Measurements from ENCODE around the gene PIK3C3.

The PIK3C3 gene

GRCh38 chr18:42112657-42113420 is 157.8 kb downstream of the PIK3C3 start:
- TF ChIP-seq CTCF (IDR thresholded peaks at IDR 0.05) = no peak

GRCh38 chr18:42113529-42114191 is 158.6 kb downstream of the PIK3C3 start:
- no peak for TF ChIP-seq CTCF (IDR thresholded peaks at IDR 0.05)

- peak; percentile 78 for TF ChIP-seq CTCF (IDR thresholded peaks at IDR 0.05)
Measured at GRCh38 chr18:42114310-42114943, 159.4 kb downstream of the PIK3C3 start.

- no peak for TF ChIP-seq CTCF (IDR thresholded peaks at IDR 0.05)
Measured at GRCh38 chr18:42126586-42126985, 171.6 kb downstream of the PIK3C3 start.

- no peak for TF ChIP-seq CTCF (IDR thresholded peaks at IDR 0.05)
Measured at GRCh38 chr18:42131066-42131929, 176.3 kb downstream of the PIK3C3 start.

- TF ChIP-seq CTCF (IDR thresholded peaks at IDR 0.05) = no peak
Measured at GRCh38 chr18:42131930-42132244, 176.9 kb downstream of the PIK3C3 start.

Data from LNCAP (cell line).